Mesothelial cell of epicardium (in vitro differentiated cells): ENCODE measurements around the gene CKAP2. TPM values are rescaled to one million over a fixed set of nuclear protein-coding genes. Genes with fewer than 3 reads are reported as not detected.
"Not testable (repeated sequence)": the region's sequence is repeated elsewhere in the genome, so short reads cannot be mapped to it uniquely, and the experiment has no call there.

ENCODE experiments used
- DNase-seq, 2 experiments: peaks; one replicate each; pipeline ENCODE4 v3.0.0; 2021; ENCODE audit warnings: low spot score in 2 of 2; ENCODE audit not compliant: unreplicated experiment in 2 of 2
- H3K27ac Mint-ChIP-seq: 2 replicates; pipeline ENCODE4 v1.8.0; 2021; ENCODE audit warnings: mixed read lengths
- H3K27me3 Mint-ChIP-seq: 2 replicates; pipeline ENCODE4 v1.8.0; 2021; ENCODE audit warnings: low read depth, mixed read lengths
- H3K36me3 Mint-ChIP-seq: 2 replicates; pipeline ENCODE4 v1.8.0; 2021; ENCODE audit warnings: mixed read lengths
- H3K4me1 Mint-ChIP-seq: 2 replicates; pipeline ENCODE4 v1.8.0; 2021; ENCODE audit warnings: mixed read lengths
- H3K4me3 Mint-ChIP-seq: 2 replicates; pipeline ENCODE4 v1.8.0; 2021; ENCODE audit warnings: mild to moderate bottlenecking, moderate library complexity, mixed read lengths
- H3K9me3 Mint-ChIP-seq: 2 replicates; pipeline ENCODE4 v1.8.0; 2021; ENCODE audit warnings: mixed read lengths
- CTCF ChIP-seq: fragments of 200-600 bp; sonication (generic); IDR thresholded peaks from one replicate; pipeline ENCODE4 v1.5.0; 2021; ENCODE audit warnings: antibody characterized with exemption; ENCODE audit not compliant: unreplicated experiment
- total RNA-seq: library from RNA; stranded (reverse); gene quantifications from 3 replicates; pipeline ENCODE4 v1.2.1, GENCODE V29; 2021

Gene CKAP2
- 40.4 to 45.4 TPM (median 40.4 TPM) in 3 replicates for total RNA-seq

- no peaks in the 10 kb centered on the region for H3K27me3 Mint-ChIP-seq
- DNase-seq: peak; percentile 88 to 93
- H3K4me3 Mint-ChIP-seq: peak within 1 kb of the TSS; percentile 95
- H3K27ac Mint-ChIP-seq: peak within 1 kb of the TSS; percentile 98
- H3K9me3 Mint-ChIP-seq: no peaks in the 10 kb centered on the region
- no peak for TF ChIP-seq CTCF
- peaks cover 3% of the 10 kb centered on the region for H3K36me3 Mint-ChIP-seq
- peaks cover 34% of the 10 kb centered on the region for H3K4me1 Mint-ChIP-seq
These were observed at the start of gene CKAP2 for GRCh38 chr13:52454820-52455676. Gene CKAP2, plus strand, starts transcription at chr13:52455478. Its CDS starts 79 bp downstream, at chr13:52455557.

- H3K27me3 Mint-ChIP-seq: peaks cover 53% of the 10 kb centered on the region
- DNase-seq: peak in 1 of 2 experiments; percentile 45
- no peak within 1 kb of the TSS for H3K27ac Mint-ChIP-seq
- peaks cover 5% of the 10 kb centered on the region for H3K4me1 Mint-ChIP-seq
- no peak for TF ChIP-seq CTCF
- peak within 1 kb of the TSS; percentile 61 for H3K4me3 Mint-ChIP-seq
- peaks cover 10% of the 10 kb centered on the region for H3K36me3 Mint-ChIP-seq
- H3K9me3 Mint-ChIP-seq: no peaks in the 10 kb centered on the region
These were observed 49.3 kb upstream of the CKAP2 start, which contains the start of gene THSD1 for GRCh38 chr13:52405767-52406494. Gene THSD1, minus strand, starts transcription at chr13:52406172. Its CDS starts 3,572 bp downstream, at chr13:52402600.

- H3K4me1 Mint-ChIP-seq: peaks cover 5% of the 10 kb centered on the region
- peaks cover 51% of the 10 kb centered on the region for H3K27me3 Mint-ChIP-seq
- no peak for TF ChIP-seq CTCF
- peak overlapping the region; percentile 38 for H3K4me3 Mint-ChIP-seq
- H3K36me3 Mint-ChIP-seq: peaks cover 14% of the 10 kb centered on the region
- no peaks in the 10 kb centered on the region for H3K9me3 Mint-ChIP-seq
- no peak for DNase-seq
- no peak overlapping the region for H3K27ac Mint-ChIP-seq
These were observed 48.6 kb upstream of the CKAP2 start for GRCh38 chr13:52406629-52407028.

- not testable (repeated sequence) for H3K4me1 Mint-ChIP-seq, DNase-seq, H3K27ac Mint-ChIP-seq, H3K9me3 Mint-ChIP-seq
- peak overlapping the region; percentile 4 for H3K4me3 Mint-ChIP-seq
- H3K36me3 Mint-ChIP-seq: peaks cover 17% of the 10 kb centered on the region
- H3K27me3 Mint-ChIP-seq: peaks cover 45% of the 10 kb centered on the region
These were observed 47.8 kb upstream of the CKAP2 start for GRCh38 chr13:52407436-52407835.

GRCh38 chr13:52408071-52408658 is 47.1 kb upstream of the CKAP2 start:
- not testable (repeated sequence) for H3K4me1 Mint-ChIP-seq, H3K9me3 Mint-ChIP-seq, H3K27ac Mint-ChIP-seq, DNase-seq, H3K4me3 Mint-ChIP-seq
- Mint-ChIP-seq H3K27me3 (peaks cover 38% of the 10 kb centered on the region), H3K36me3 (peaks cover 17% of the 10 kb centered on the region)

GRCh38 chr13:52411629-52412028 is 43.6 kb upstream of the CKAP2 start:
- H3K9me3 Mint-ChIP-seq: no peaks in the 10 kb centered on the region
- H3K36me3 Mint-ChIP-seq: peaks cover 20% of the 10 kb centered on the region
- no peak overlapping the region for H3K4me3 Mint-ChIP-seq
- H3K27ac Mint-ChIP-seq: no peak overlapping the region
- H3K4me1 Mint-ChIP-seq: peaks cover 12% of the 10 kb centered on the region
- H3K27me3 Mint-ChIP-seq: peaks cover 8% of the 10 kb centered on the region
- DNase-seq: no peak
- TF ChIP-seq CTCF: no peak
